HepG2 (cell line): Measurements from ENCODE around the gene BAIAP2L1. TPM values are rescaled to one million over a fixed set of nuclear protein-coding genes. Genes with fewer than 3 reads are reported as not detected.

Experiments used
- ARHGAP35 ChIP-seq: sonication (generic); formaldehyde crosslinking; IDR thresholded peaks from 2 replicates; pipeline ENCODE4 v1.9.0; 2022; ENCODE audit warnings: mild to moderate bottlenecking, inconsistent platforms, moderate library complexity, missing genetic modification reagents, borderline replicate concordance
- ATF7 ChIP-seq, 2 experiments: fragments of 450-650 bp in 1 of 2; sonication (generic) in 1 of 2; formaldehyde crosslinking in 1 of 2; IDR thresholded peaks; 2 replicates each; pipeline versions ENCODE4 v1.4.0 to v1.6.1; 2016 to 2020; ENCODE audit warnings: antibody characterized with exemption in 1 of 2, mild to moderate bottlenecking in 1 of 2, missing genetic modification reagents in 1 of 2
- GATA4 ChIP-seq: sonication (generic); IDR thresholded peaks from 2 replicates; pipeline ENCODE4 v1.6.1; 2016; ENCODE audit warnings: antibody characterized with exemption, low read depth, borderline replicate concordance
- HMG20B ChIP-seq: conservative IDR thresholded peaks from 2 replicates; pipeline ENCODE4 v1.6.1; 2016; ENCODE audit warnings: missing genetic modification reagents, missing compliant biosample characterization
- HOXA9 ChIP-seq: sonication (generic); formaldehyde crosslinking; IDR thresholded peaks from 2 replicates; pipeline ENCODE4 v1.8.1; 2022; ENCODE audit warnings: missing genetic modification reagents, mild to moderate bottlenecking, moderate library complexity, borderline replicate concordance
- POLR2G ChIP-seq: fragments of 200-400 bp; formaldehyde crosslinking; IDR thresholded peaks from 2 replicates; pipeline ENCODE4 v1.6.1; 2018; ENCODE audit warnings: mild to moderate bottlenecking, low read depth, low read length, moderate library complexity
- RAD51 ChIP-seq: fragments of 450-650 bp; IDR thresholded peaks from 2 replicates; pipeline ENCODE4 v1.6.1; 2016; ENCODE audit warnings: borderline replicate concordance
- RFXANK ChIP-seq: IDR thresholded peaks from 2 replicates; pipeline ENCODE4 v1.6.1; 2016
- SMAD1 ChIP-seq: sonication (generic); formaldehyde crosslinking; IDR thresholded peaks from 2 replicates; pipeline ENCODE4 v1.4.0; 2020; ENCODE audit warnings: missing genetic modification reagents, low read depth, mild to moderate bottlenecking, borderline replicate concordance
- SP5 ChIP-seq: IDR thresholded peaks from 2 replicates; pipeline ENCODE4 v1.6.1; 2016; ENCODE audit warnings: low read depth, borderline replicate concordance
- ZBTB3 ChIP-seq: sonication (generic); formaldehyde crosslinking; IDR thresholded peaks from 2 replicates; pipeline ENCODE4 v1.4.0; 2020; ENCODE audit warnings: low read depth, mild to moderate bottlenecking, moderate library complexity, missing genetic modification reagents, borderline replicate concordance
- ZNF101 ChIP-seq: sonication (generic); formaldehyde crosslinking; IDR thresholded peaks from 2 replicates; pipeline ENCODE4 v1.4.0; 2020; ENCODE audit warnings: mild to moderate bottlenecking, low read depth, missing genetic modification reagents, borderline replicate concordance
- ZNF138 ChIP-seq: sonication (generic); formaldehyde crosslinking; IDR thresholded peaks from 2 replicates; pipeline ENCODE4 v1.5.0; 2020; ENCODE audit warnings: mild to moderate bottlenecking, low read depth, missing genetic modification reagents
- ZNF501 ChIP-seq: sonication (generic); formaldehyde crosslinking; IDR thresholded peaks from 2 replicates; pipeline ENCODE4 v1.5.1; 2020; ENCODE audit warnings: mild to moderate bottlenecking, moderate library complexity, missing genetic modification reagents
- ZNF557 ChIP-seq: sonication (generic); formaldehyde crosslinking; IDR thresholded peaks from 2 replicates; pipeline ENCODE4 v1.4.0; 2020; ENCODE audit warnings: missing genetic modification reagents
- ZNF615 ChIP-seq: sonication (generic); formaldehyde crosslinking; IDR thresholded peaks from 2 replicates; pipeline ENCODE4 v1.5.0; 2020; ENCODE audit warnings: mild to moderate bottlenecking, missing genetic modification reagents, borderline replicate concordance
- ZNF674 ChIP-seq: sonication (generic); formaldehyde crosslinking; IDR thresholded peaks from 2 replicates; pipeline ENCODE4 v1.5.0; 2020; ENCODE audit warnings: low read depth, mild to moderate bottlenecking, missing genetic modification reagents
- ZNF768 ChIP-seq: sonication (generic); formaldehyde crosslinking; IDR thresholded peaks from 2 replicates; pipeline ENCODE4 v1.4.0; 2020; ENCODE audit warnings: missing genetic modification reagents
- ZNF782 ChIP-seq: sonication (generic); formaldehyde crosslinking; IDR thresholded peaks from 2 replicates; pipeline ENCODE4 v1.4.0; 2020; ENCODE audit warnings: missing genetic modification reagents, mild to moderate bottlenecking, borderline replicate concordance
- polyA plus RNA-seq, 8 experiments: library from polyadenylated mRNA; depleted of rRNA in 3 of 8; stranded (reverse) in 7 of 8; unstranded in 1 of 8; fragments of >200 nt; fragmentation: Illumina TruSeq in 4 of 8; extraction: Trizol in 4 of 8; gene quantifications; 2 replicates each; pipeline versions ENCODE4 v1.2.1 to v1.2.3, GENCODE V29; 2011 to 2016; ENCODE audit warnings: low read depth in 4 of 8, missing spikeins in 1 of 8, mixed read lengths in 1 of 8; ENCODE audit not compliant: insufficient read depth in 1 of 8
- total RNA-seq, 5 experiments: library from RNA; depleted of rRNA; stranded (reverse); fragments of >200 nt; fragmentation: Illumina TruSeq; extraction: Trizol; gene quantifications; 2 replicates each; pipeline ENCODE4 v1.2.3, GENCODE V29; 2016; ENCODE audit warnings: low read depth in 1 of 5
- TF ChIP-seq, protein P1 (sequence below): sonication (generic); formaldehyde crosslinking; IDR thresholded peaks from 2 replicates; pipeline ENCODE4 v1.4.0; 2020; ENCODE audit warnings: mild to moderate bottlenecking, missing genetic modification reagents
- TF ChIP-seq, protein P2 (sequence below): sonication (generic); formaldehyde crosslinking; IDR thresholded peaks from 2 replicates; pipeline ENCODE4 v1.4.0; 2020; ENCODE audit warnings: missing genetic modification reagents; ENCODE audit errors: not compliant biosample characterization
- TF ChIP-seq, protein P3 (sequence below): sonication (generic); formaldehyde crosslinking; IDR thresholded peaks from 2 replicates; pipeline ENCODE4 v1.4.0; 2020; ENCODE audit warnings: missing genetic modification reagents, borderline replicate concordance

BAIAP2L1 gene
- total and polyA plus RNA-seq, 2 of the 13 experiments (the other 11 are each of a cell fraction or from before 2014, with no cell fraction given), result 13.0 to 21.5 TPM

DNA sequence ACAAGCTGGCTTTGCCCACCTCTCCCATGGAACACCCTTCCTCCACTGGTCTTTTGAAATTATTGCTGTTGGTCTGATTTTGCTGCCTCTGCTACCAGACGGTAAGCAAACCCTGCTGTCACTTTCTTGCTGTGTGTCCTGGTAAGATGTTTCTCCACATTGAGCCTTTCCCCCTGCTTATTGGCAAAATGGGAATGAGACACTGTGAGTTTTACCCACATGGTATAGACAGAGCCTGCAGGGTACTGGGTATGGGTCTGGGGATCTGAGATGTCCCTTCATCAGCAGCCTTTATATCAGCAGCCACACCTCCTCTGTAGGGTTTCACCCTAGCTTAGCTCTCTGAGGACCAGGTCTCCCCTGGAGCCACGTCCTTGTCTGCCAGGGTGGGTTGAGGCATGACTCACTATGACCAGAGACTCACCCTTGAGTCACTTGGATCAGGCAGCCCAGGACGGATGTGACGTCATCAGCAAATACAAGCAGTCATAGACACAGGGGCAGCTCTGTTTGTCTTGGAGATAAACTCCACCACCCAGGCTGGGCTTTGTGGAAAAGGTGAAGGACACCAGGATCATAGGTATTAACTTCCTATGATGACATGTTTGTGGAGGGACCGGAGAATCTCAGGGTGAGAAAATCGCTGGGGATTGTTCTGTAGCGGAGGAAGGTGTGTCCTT, 17.9 kb upstream of the BAIAP2L1 start (continued):
- TF ChIP-seq ZNF501 (CRISPR knock-in tag), result peak; percentile 66
- TF ChIP-seq, protein P1, sequence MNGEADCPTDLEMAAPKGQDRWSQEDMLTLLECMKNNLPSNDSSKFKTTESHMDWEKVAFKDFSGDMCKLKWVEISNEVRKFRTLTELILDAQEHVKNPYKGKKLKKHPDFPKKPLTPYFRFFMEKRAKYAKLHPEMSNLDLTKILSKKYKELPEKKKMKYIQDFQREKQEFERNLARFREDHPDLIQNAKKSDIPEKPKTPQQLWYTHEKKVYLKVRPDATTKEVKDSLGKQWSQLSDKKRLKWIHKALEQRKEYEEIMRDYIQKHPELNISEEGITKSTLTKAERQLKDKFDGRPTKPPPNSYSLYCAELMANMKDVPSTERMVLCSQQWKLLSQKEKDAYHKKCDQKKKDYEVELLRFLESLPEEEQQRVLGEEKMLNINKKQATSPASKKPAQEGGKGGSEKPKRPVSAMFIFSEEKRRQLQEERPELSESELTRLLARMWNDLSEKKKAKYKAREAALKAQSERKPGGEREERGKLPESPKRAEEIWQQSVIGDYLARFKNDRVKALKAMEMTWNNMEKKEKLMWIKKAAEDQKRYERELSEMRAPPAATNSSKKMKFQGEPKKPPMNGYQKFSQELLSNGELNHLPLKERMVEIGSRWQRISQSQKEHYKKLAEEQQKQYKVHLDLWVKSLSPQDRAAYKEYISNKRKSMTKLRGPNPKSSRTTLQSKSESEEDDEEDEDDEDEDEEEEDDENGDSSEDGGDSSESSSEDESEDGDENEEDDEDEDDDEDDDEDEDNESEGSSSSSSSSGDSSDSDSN (CRISPR knock-in tag), result peak; percentile 39; the same call in 1 of the 2 replicates
- TF ChIP-seq, protein P2, sequence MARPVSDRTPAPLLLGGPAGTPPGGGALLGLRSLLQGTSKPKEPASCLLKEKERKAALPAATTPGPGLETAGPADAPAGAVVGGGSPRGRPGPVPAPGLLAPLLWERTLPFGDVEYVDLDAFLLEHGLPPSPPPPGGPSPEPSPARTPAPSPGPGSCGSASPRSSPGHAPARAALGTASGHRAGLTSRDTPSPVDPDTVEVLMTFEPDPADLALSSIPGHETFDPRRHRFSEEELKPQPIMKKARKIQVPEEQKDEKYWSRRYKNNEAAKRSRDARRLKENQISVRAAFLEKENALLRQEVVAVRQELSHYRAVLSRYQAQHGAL, result no peak
- no peak for TF ChIP-seq SMAD1
- peak; percentile 90; the same call in 1 of the 2 replicates for TF ChIP-seq HMG20B (CRISPR knock-in tag)
- TF ChIP-seq ZNF615 (CRISPR knock-in tag), result no peak
- TF ChIP-seq HOXA9 (CRISPR knock-in tag), result no peak
- no peak for TF ChIP-seq ZNF674
- peak; percentile 99 for TF ChIP-seq ZNF768
- TF ChIP-seq ZNF138 (CRISPR knock-in tag), result no peak
- TF ChIP-seq, protein P3, sequence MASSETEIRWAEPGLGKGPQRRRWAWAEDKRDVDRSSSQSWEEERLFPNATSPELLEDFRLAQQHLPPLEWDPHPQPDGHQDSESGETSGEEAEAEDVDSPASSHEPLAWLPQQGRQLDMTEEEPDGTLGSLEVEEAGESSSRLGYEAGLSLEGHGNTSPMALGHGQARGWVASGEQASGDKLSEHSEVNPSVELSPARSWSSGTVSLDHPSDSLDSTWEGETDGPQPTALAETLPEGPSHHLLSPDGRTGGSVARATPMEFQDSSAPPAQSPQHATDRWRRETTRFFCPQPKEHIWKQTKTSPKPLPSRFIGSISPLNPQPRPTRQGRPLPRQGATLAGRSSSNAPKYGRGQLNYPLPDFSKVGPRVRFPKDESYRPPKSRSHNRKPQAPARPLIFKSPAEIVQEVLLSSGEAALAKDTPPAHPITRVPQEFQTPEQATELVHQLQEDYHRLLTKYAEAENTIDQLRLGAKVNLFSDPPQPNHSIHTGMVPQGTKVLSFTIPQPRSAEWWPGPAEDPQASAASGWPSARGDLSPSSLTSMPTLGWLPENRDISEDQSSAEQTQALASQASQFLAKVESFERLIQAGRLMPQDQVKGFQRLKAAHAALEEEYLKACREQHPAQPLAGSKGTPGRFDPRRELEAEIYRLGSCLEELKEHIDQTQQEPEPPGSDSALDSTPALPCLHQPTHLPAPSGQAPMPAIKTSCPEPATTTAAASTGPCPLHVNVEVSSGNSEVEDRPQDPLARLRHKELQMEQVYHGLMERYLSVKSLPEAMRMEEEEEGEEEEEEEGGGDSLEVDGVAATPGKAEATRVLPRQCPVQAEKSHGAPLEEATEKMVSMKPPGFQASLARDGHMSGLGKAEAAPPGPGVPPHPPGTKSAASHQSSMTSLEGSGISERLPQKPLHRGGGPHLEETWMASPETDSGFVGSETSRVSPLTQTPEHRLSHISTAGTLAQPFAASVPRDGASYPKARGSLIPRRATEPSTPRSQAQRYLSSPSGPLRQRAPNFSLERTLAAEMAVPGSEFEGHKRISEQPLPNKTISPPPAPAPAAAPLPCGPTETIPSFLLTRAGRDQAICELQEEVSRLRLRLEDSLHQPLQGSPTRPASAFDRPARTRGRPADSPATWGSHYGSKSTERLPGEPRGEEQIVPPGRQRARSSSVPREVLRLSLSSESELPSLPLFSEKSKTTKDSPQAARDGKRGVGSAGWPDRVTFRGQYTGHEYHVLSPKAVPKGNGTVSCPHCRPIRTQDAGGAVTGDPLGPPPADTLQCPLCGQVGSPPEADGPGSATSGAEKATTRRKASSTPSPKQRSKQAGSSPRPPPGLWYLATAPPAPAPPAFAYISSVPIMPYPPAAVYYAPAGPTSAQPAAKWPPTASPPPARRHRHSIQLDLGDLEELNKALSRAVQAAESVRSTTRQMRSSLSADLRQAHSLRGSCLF (CRISPR knock-in tag), result no peak
- TF ChIP-seq SP5 (CRISPR knock-in tag), result peak; percentile 87
- TF ChIP-seq ZNF557 (CRISPR knock-in tag), result no peak; the same call in 1 of the 2 replicates
- no peak for TF ChIP-seq RAD51
- TF ChIP-seq ZNF101 (CRISPR knock-in tag), result no peak
- peak; percentile 100 for TF ChIP-seq ATF7 (IDR thresholded peaks at IDR 0.05)
- peak; percentile 100 for TF ChIP-seq ATF7 (CRISPR knock-in tag; IDR thresholded peaks at IDR 0.05)
- no peak for TF ChIP-seq ARHGAP35
- TF ChIP-seq ZNF782 (CRISPR knock-in tag), result no peak; the same call in 1 of the 2 replicates
- TF ChIP-seq POLR2G, result peak; percentile 76; the same call in 1 of the 2 replicates
- TF ChIP-seq RFXANK (CRISPR knock-in tag), result no peak; the same call in 1 of the 2 replicates
- TF ChIP-seq GATA4, result peak; percentile 91
- TF ChIP-seq ZBTB3 (CRISPR knock-in tag), result peak; percentile 41; the same call in 1 of the 2 replicates
